ENCODE results near the gene CDH4.

CDH4 gene

GRCh38 chr20:61357119-61357518 is 105.1 kb downstream of the CDH4 start:
- ChIA-PET CTCF (interaction anchor here (1.5 kb wide), 1 partner anchor 10 kb away, joined by 3 read pairs; no protein-coding TSS in a partner anchor), POLR2A (no interaction called here)
- no peak for TF ChIP-seq CTCF (IDR thresholded peaks at IDR 0.05; ENCODE audit: control extremely low read depth, extremely low read depth, low read depth, missing control alignments)
- no peak for DNase-seq (ENCODE audit: extremely low spot score)

- ChIA-PET CTCF (no interaction called here), POLR2A (no interaction called here)
- DNase-seq (ENCODE audit: extremely low spot score), result no peak
- TF ChIP-seq CTCF (IDR thresholded peaks at IDR 0.05; ENCODE audit: control extremely low read depth, extremely low read depth, low read depth, missing control alignments), result no peak
Observed at GRCh38 chr20:61359254-61359653, 107.2 kb downstream of the CDH4 start.

- DNase-seq (ENCODE audit: extremely low spot score), result no peak
- ChIA-PET CTCF (no interaction called here), POLR2A (no interaction called here)
- TF ChIP-seq CTCF (IDR thresholded peaks at IDR 0.05; ENCODE audit: control extremely low read depth, extremely low read depth, low read depth, missing control alignments), result no peak
Observed at GRCh38 chr20:61360296-61360695, 108.2 kb downstream of the CDH4 start.

- no peak for TF ChIP-seq CTCF (IDR thresholded peaks at IDR 0.05; ENCODE audit: control extremely low read depth, extremely low read depth, low read depth, missing control alignments)
- POLR2A ChIA-PET, result no interaction called here
- DNase-seq (ENCODE audit: extremely low spot score), result no peak
- CTCF ChIA-PET, result no interaction called here
Observed at GRCh38 chr20:61360940-61361339, 108.9 kb downstream of the CDH4 start.

GRCh38 chr20:61361501-61361900 is 109.4 kb downstream of the CDH4 start:
- CTCF ChIA-PET, result no interaction called here
- no peak for DNase-seq (ENCODE audit: extremely low spot score)
- POLR2A ChIA-PET, result no interaction called here
- no peak for TF ChIP-seq CTCF (IDR thresholded peaks at IDR 0.05; ENCODE audit: control extremely low read depth, extremely low read depth, low read depth, missing control alignments)

- POLR2A ChIA-PET, result no interaction called here
- no peak for TF ChIP-seq CTCF (IDR thresholded peaks at IDR 0.05; ENCODE audit: control extremely low read depth, extremely low read depth, low read depth, missing control alignments)
- CTCF ChIA-PET, result no interaction called here
- DNase-seq (ENCODE audit: extremely low spot score), result no peak
Observed at GRCh38 chr20:61364147-61364546, 112.1 kb downstream of the CDH4 start.

GRCh38 chr20:61366914-61367313 is 114.9 kb downstream of the CDH4 start:
- ChIA-PET POLR2A (no interaction called here), CTCF (interaction anchor here (0.8 kb wide), 1 partner anchor 11 kb away, joined by 3 read pairs; no protein-coding TSS in a partner anchor)
- TF ChIP-seq CTCF (IDR thresholded peaks at IDR 0.05; ENCODE audit: control extremely low read depth, extremely low read depth, low read depth, missing control alignments), result no peak
- no peak for DNase-seq (ENCODE audit: extremely low spot score)
